Stimulated activated CD4-positive, alpha-beta T cell treated with anti-CD3 and anti-CD28 coated beads, Interleukin-4, amount 100 ng/mL, for 4 hours (primary cell): ENCODE data around the gene RAD51B.

ENCODE experiments used
- DNase-seq, 2 experiments: peaks; one replicate each; pipeline ENCODE4 v3.0.0-alpha.2; 2020

The RAD51B gene

GRCh38 chr14:67837011-67837624 is 17.5 kb downstream of the RAD51B start:
- peak; percentile 35 to 45 for DNase-seq

- DNase-seq: no peak
These were observed 26.5 kb downstream of the RAD51B start for GRCh38 chr14:67846029-67846610.

GRCh38 chr14:67850066-67850830 is 30.7 kb downstream of the RAD51B start:
- no peak for DNase-seq

GRCh38 chr14:67851785-67852410 is 32.3 kb downstream of the RAD51B start:
- no peak for DNase-seq

- DNase-seq: no peak
These were observed 33.5 kb downstream of the RAD51B start for GRCh38 chr14:67852926-67853604.

- no peak for DNase-seq
These were observed 34.1 kb downstream of the RAD51B start for GRCh38 chr14:67853715-67854114.

GRCh38 chr14:67856827-67857226 is 37.2 kb downstream of the RAD51B start:
- DNase-seq: no peak

- no peak for DNase-seq
These were observed 38.3 kb downstream of the RAD51B start for GRCh38 chr14:67857778-67858350.

GRCh38 chr14:67859169-67859749 is 39.7 kb downstream of the RAD51B start:
- no peak for DNase-seq

- no peak for DNase-seq
These were observed 43.6 kb downstream of the RAD51B start for GRCh38 chr14:67863223-67863622.

GRCh38 chr14:67875175-67876006 is 55.8 kb downstream of the RAD51B start:
- no peak for DNase-seq

- DNase-seq: no peak
These were observed 59.4 kb downstream of the RAD51B start for GRCh38 chr14:67879026-67879425.

GRCh38 chr14:67881225-67881624 is 61.6 kb downstream of the RAD51B start:
- no peak for DNase-seq

GRCh38 chr14:67882986-67883555 is 63.5 kb downstream of the RAD51B start:
- no peak for DNase-seq

- no peak for DNase-seq
These were observed 64.1 kb downstream of the RAD51B start for GRCh38 chr14:67883717-67884116.

- DNase-seq: no peak
These were observed 66.6 kb downstream of the RAD51B start for GRCh38 chr14:67886191-67886590.

GRCh38 chr14:67887478-67887877 is 67.9 kb downstream of the RAD51B start:
- no peak for DNase-seq

- DNase-seq: no peak
These were observed 69.9 kb downstream of the RAD51B start for GRCh38 chr14:67889455-67889854.

- DNase-seq: no peak
These were observed 73.0 kb downstream of the RAD51B start for GRCh38 chr14:67892466-67893100.

- DNase-seq: no peak
These were observed 80.7 kb downstream of the RAD51B start for GRCh38 chr14:67900231-67900630.
